ENCODE data around the gene ZFYVE28.

GRCh38 chr4:2303686-2304320, 114.6 kb downstream of the ZFYVE28 start:
- TF ChIP-seq POLR2AphosphoS5 (IDR thresholded peaks at IDR 0.05), result no peak
- TF ChIP-seq POLR2A (IDR thresholded peaks at IDR 0.05), result no peak
- no peak for TF ChIP-seq CTCF (IDR thresholded peaks at IDR 0.05)

Measured in stomach (tissue), 4 donors.